Cardiac fibroblast (primary cell): ENCODE data around the gene LYPD6B.

Source experiments
- DNase-seq, 2 donors: peaks; one replicate each; pipeline versions ENCODE4 v3.0.0 to v3.0.0-alpha.2; 2010; ENCODE audit warnings: low read depth in 2 of 2
- H3K4me3 ChIP-seq, 2 donors: replicated peaks in 1 of 2; 1 replicate in 1 of 2; 2 replicates in 1 of 2; pipeline ENCODE4 v1.5.1; 2011; ENCODE audit warnings: low read depth in 2 of 2, low read length in 2 of 2, mild to moderate bottlenecking in 2 of 2, moderate library complexity in 1 of 2
- CTCF ChIP-seq: IDR thresholded peaks from one replicate; pipeline ENCODE4 v1.5.1; 2011; ENCODE audit warnings: low read depth, mild to moderate bottlenecking, low read length, inconsistent platforms

The LYPD6B gene

DNA sequence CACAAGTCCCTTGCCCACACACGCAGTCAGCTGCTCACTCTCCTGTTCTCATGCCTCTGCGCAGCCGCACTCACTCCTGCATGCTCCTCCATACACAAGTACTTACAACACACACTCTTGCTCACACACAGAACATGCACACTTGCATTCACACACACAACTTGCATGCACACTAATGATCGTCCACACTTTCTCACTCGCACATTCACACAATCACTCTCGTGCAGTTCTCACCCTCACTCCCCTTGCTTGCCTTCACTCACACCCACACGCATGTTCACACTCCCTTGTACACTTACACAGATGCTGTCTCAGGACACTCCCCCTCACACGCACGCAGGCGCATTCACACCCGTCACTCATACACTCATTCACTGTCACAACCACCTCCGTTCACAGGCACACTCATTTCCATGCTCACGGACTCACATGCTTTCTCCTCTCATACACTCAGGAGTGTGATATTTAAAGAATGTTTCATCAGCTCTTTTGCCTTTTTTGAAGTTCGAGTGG lies 36.1 kb upstream of the LYPD6B start:
- no peak for DNase-seq
- no peak for TF ChIP-seq CTCF
- no peak overlapping the region for H3K4me3 ChIP-seq

GRCh38 chr2:149002891-149003740 lies 35.4 kb upstream of the LYPD6B start:
- no peak overlapping the region for H3K4me3 ChIP-seq
- TF ChIP-seq CTCF, result no peak
- DNase-seq, result no peak

DNA sequence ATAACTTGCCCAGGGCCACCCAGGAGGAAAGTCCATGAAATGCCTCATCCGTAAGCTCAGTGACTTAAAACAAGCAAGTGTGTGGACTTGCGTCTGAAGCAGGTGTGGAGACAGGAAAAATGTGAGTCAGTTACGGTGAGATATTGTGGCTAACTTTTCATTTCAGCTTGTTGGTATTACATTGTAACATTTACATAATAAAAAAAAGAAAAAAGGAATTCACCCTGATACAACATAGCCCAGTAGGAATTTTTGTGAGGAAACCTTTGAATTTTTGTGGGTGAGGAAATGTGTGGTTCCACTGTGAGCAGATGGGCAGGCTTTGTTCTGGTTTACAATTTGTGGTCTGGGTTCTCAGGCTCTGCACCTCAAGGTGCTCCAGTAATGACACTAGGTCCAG lies 33.7 kb upstream of the LYPD6B start:
- DNase-seq, result peak in 1 of 2 donors; percentile 4
- no peak overlapping the region for H3K4me3 ChIP-seq
- TF ChIP-seq CTCF, result no peak

DNA sequence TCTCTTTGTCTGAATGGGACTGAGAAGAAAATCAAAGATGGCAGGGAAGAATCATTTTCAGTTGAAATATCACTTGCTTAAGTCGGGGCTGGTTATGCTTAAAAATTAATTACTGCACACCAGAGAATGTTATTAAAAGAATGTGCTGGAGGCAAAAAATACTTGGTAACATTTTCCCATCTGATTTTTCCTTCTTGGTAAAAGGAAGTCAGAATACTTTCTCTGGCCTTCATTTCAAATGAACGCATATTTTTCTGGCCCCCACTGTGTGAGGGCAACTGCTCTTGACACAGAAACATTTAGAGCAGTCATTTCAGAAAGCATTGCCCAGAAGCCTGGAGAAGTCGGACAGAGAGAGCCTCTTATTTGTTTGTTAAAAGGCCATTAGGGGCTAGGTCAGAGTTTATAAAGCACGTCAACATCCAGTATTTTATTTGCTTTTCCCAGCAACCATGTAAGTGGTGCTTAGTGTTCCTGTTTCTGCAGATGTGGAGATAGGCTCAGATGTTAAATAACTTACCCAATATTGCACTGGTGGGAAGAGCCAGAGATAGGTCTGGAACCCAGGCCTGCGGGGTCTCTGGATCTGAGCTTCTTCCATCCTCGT lies 32.9 kb upstream of the LYPD6B start:
- no peak overlapping the region for H3K4me3 ChIP-seq
- DNase-seq, result no peak
- no peak for TF ChIP-seq CTCF

GRCh38 chr2:149006883-149007543 lies 31.5 kb upstream of the LYPD6B start:
- H3K4me3 ChIP-seq, result no peak overlapping the region
- no peak for DNase-seq
- no peak for TF ChIP-seq CTCF

- TF ChIP-seq CTCF, result no peak
- H3K4me3 ChIP-seq, result no peak overlapping the region
- no peak for DNase-seq
Observed at GRCh38 chr2:149008381-149008780, 30.1 kb upstream of the LYPD6B start.
